ENCODE results near the gene IGF1R. TPM values are rescaled to one million over a fixed set of nuclear protein-coding genes. Genes with fewer than 3 reads are reported as not detected.

IGF1R gene
- total and polyA plus RNA-seq, 2 of the 8 experiments (the other 6 are each of a cell fraction or from before 2014, with no cell fraction given): 32.9 to 109 TPM

DNA sequence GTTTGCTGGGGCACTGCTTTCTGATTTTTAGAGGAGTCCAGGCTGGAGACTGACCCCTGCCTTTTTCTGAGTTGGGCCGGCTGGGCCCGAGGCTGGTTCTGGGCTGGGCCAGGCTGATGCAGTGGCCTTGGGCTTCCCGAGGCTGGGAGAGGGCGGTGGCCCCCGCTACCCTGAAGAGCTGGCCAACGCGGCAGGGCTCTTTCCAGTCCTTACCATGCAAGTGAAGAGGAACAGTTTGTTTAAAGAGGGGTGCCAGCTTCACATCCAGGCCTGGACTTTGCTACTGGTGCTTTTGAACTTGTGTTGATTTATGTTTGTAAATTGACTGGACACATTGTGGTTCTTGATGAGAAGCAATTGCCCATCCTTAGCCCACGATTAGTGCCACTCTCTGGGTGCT, 15.3 kb downstream of the IGF1R start:
- no peak overlapping the region for H2AK5ac ChIP-seq (ENCODE audit: low read depth, low read length)
- no peak for TF ChIP-seq YY1 (IDR thresholded peaks at IDR 0.05; ENCODE audit: low read depth, low read length)
- no peak for TF ChIP-seq JUN (IDR thresholded peaks at IDR 0.05; ENCODE audit: low read depth, low read length)
- TF ChIP-seq POU5F1 (IDR thresholded peaks at IDR 0.05; ENCODE audit: low read depth, low read length): no peak
- TF ChIP-seq TAF7 (optimal IDR thresholded peaks at IDR 0.05; ENCODE audit: borderline replicate concordance, low read depth, low read length): no peak
- no peak for TF ChIP-seq POLR2AphosphoS5 (IDR thresholded peaks at IDR 0.05; ENCODE audit: low read depth, low read length)
- TF ChIP-seq, protein P1, sequence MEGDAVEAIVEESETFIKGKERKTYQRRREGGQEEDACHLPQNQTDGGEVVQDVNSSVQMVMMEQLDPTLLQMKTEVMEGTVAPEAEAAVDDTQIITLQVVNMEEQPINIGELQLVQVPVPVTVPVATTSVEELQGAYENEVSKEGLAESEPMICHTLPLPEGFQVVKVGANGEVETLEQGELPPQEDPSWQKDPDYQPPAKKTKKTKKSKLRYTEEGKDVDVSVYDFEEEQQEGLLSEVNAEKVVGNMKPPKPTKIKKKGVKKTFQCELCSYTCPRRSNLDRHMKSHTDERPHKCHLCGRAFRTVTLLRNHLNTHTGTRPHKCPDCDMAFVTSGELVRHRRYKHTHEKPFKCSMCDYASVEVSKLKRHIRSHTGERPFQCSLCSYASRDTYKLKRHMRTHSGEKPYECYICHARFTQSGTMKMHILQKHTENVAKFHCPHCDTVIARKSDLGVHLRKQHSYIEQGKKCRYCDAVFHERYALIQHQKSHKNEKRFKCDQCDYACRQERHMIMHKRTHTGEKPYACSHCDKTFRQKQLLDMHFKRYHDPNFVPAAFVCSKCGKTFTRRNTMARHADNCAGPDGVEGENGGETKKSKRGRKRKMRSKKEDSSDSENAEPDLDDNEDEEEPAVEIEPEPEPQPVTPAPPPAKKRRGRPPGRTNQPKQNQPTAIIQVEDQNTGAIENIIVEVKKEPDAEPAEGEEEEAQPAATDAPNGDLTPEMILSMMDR (IDR thresholded peaks at IDR 0.05; ENCODE audit: control extremely low read depth in 1 of 3, insufficient read depth in 1 of 3, low read depth in 1 of 3, low read length in 3 of 3): no peak
- TF ChIP-seq TBP (IDR thresholded peaks at IDR 0.05; ENCODE audit: low read depth, low read length): no peak
- no peak for TF ChIP-seq CHD2 (IDR thresholded peaks at IDR 0.05; ENCODE audit: low read length)
- TF ChIP-seq, protein P2, sequence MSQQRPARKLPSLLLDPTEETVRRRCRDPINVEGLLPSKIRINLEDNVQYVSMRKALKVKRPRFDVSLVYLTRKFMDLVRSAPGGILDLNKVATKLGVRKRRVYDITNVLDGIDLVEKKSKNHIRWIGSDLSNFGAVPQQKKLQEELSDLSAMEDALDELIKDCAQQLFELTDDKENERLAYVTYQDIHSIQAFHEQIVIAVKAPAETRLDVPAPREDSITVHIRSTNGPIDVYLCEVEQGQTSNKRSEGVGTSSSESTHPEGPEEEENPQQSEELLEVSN (IDR thresholded peaks at IDR 0.05): no peak
- H3K79me2 ChIP-seq (ENCODE audit: control insufficient read depth in 1 of 2, insufficient read depth in 2 of 2, low read length in 2 of 2): peaks cover 32 to 99% of the 10 kb centered on the region in 2 experiments
- no peaks in the 10 kb centered on the region for H3K9me3 ChIP-seq (ENCODE audit: insufficient read depth in 2 of 2, low read depth in 1 of 2, low read length in 1 of 2)
- 78% methylated on average over 8 of the region's 8 CpGs; no CpG with 5 or more reads in 1 of the 2 experiments for WGBS, 2 experiments (ENCODE audit: extremely low coverage in 1 of 2, insufficient coverage in 1 of 2, insufficient read length in 1 of 2, insufficient replicate concordance in 2 of 2, low coverage in 1 of 2, low lambda C conversion rate in 2 of 2, missing lambda C conversion rate in 1 of 2)
- H3K9ac ChIP-seq (replicated peaks in 1 of 4; ENCODE audit: extremely low read depth in 1 of 4, low read depth in 3 of 4, low read length in 3 of 4): no peak overlapping the region; a peak in 1 of 7 replicates
- POLR2A ChIA-PET (ENCODE audit: partially characterized antibody): interaction anchor here (1.6 to 2.8 kb wide), 2 partner anchors 9 to 11 kb away, joined by 8 to 14 read pairs; no protein-coding TSS in a partner anchor
- H3K23ac ChIP-seq (ENCODE audit: insufficient read length): no peak overlapping the region
- H3K79me1 ChIP-seq (ENCODE audit: low read depth, low read length): peaks cover 32% of the 10 kb centered on the region
- H4K5ac ChIP-seq (ENCODE audit: insufficient read length, low read depth, low read length): no peak overlapping the region
- DNase-seq (ENCODE audit: low read depth in 1 of 2, low spot score in 2 of 2) (peak in 1 of 2 experiments; percentile 44), FAIRE-seq (no peak)
- H3K27me3 ChIP-seq (replicated peaks in 1 of 4; ENCODE audit: control insufficient read depth in 3 of 4, extremely low read depth in 1 of 4, insufficient read depth in 3 of 4, low read length in 3 of 4): no peaks in the 10 kb centered on the region
- no peak overlapping the region for H3K27ac ChIP-seq (ENCODE audit: low read depth, low read length)
- H2BK15ac ChIP-seq (ENCODE audit: low read length): no peak overlapping the region
- no peaks in the 10 kb centered on the region; a peak in 1 of 8 replicates for H3K36me3 ChIP-seq (ENCODE audit: control insufficient read depth in 2 of 4, insufficient read depth in 4 of 4, low read length in 3 of 4)
- CTCF ChIA-PET (ENCODE audit: partially characterized antibody): interaction anchor here (0.6 to 11.6 kb wide), 7 partner anchors 12 to 241 kb away, joined by 3 to 124 read pairs (median 4); no protein-coding TSS in a partner anchor
- no peak overlapping the region for H2BK20ac ChIP-seq (ENCODE audit: low read length)
- H4K91ac ChIP-seq (replicated peaks; ENCODE audit: insufficient read length, low read length): no peak overlapping the region
- no peak overlapping the region for H2BK120ac ChIP-seq (replicated peaks; ENCODE audit: low read depth, low read length)
- H3K14ac ChIP-seq (ENCODE audit: insufficient read length): no peak overlapping the region
- H3K23me2 ChIP-seq (ENCODE audit: low read depth, low read length): no peaks in the 10 kb centered on the region
- H2BK5ac ChIP-seq (ENCODE audit: low read depth, low read length): peak overlapping the region; percentile 9; the same call in 1 of the 2 replicates
- peaks cover 44 to 48% of the 10 kb centered on the region in 2 experiments for H4K20me1 ChIP-seq (replicated peaks in 1 of 2; ENCODE audit: control insufficient read depth in 1 of 2, insufficient read depth in 2 of 2, low read length in 2 of 2)
- peaks cover 16 to 38% (median 34%) of the 10 kb centered on the region in 4 experiments for H3K4me1 ChIP-seq (replicated peaks in 1 of 4; ENCODE audit: control insufficient read depth in 3 of 4, insufficient read depth in 4 of 4, low read length in 3 of 4)
- H4K8ac ChIP-seq (ENCODE audit: extremely low read depth, insufficient read depth, low read length): no peak overlapping the region
- H2AFZ ChIP-seq (ENCODE audit: low read length): no peak overlapping the region
- H3K18ac ChIP-seq (ENCODE audit: extremely low read depth, low read length): no peak overlapping the region
- no peak overlapping the region for H3K4ac ChIP-seq (replicated peaks; ENCODE audit: insufficient read length, low read depth, low read length)
- H2BK12ac ChIP-seq (ENCODE audit: low read depth, low read length): no peak overlapping the region; the same call in 1 of the 2 replicates
- no peak overlapping the region for H3K56ac ChIP-seq (replicated peaks; ENCODE audit: insufficient read length, low read depth, low read length)
- no peak overlapping the region; a peak in 1 of 4 replicates for H3K4me2 ChIP-seq (ENCODE audit: insufficient read depth in 1 of 2, low read depth in 2 of 2, low read length in 2 of 2)
- H3K4me3 ChIP-seq (ENCODE audit: extremely low read depth in 1 of 4, insufficient read depth in 2 of 4, low read depth in 3 of 4, low read length in 4 of 4): no peak overlapping the region
